ENCODE measurements around the gene F13A1. TPM values are rescaled to one million over a fixed set of nuclear protein-coding genes. Genes with fewer than 3 reads are reported as not detected.

The F13A1 gene
- total and polyA plus RNA-seq, 2 of the 13 experiments (the other 11 are each of a cell fraction or from before 2014, with no cell fraction given): not detected

DNA sequence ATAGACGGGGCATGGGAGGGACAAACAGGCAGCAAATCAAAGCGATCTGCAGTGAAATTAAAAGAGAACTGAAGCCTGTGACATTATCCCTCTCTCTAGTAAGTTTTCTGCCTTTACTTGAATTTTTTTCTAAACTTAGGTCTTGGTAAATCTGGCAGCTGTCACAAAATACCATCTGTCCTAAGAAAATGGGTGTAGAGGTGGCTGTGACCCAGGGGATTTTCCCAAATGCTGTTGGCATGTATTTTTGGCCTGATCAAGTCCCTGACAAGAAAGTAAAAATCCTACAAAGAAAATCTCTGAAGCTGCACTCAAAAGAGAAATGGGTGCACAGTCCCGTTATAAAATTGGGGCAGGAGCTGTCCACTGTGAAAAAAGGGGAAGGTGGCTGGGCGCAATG, 30.2 kb upstream of the F13A1 start:
- WGBS (ENCODE audit: low lambda C conversion rate): 25% methylated on average over 4 of the region's 4 CpGs
- H3K27me3 ChIP-seq (ENCODE audit: control insufficient read depth in 1 of 2, insufficient read depth in 2 of 2, low read length in 2 of 2): peaks cover 0 to 11% of the 10 kb centered on the region in 2 experiments; a peak in 1 of 5 replicates
- no peaks in the 10 kb centered on the region for H4K20me1 ChIP-seq (ENCODE audit: insufficient read depth, low read length)
- H3K9ac ChIP-seq (ENCODE audit: insufficient read depth, low read depth, low read length): no peak overlapping the region
- ATAC-seq (no peak), FAIRE-seq (no peak), DNase-seq (ENCODE audit: low spot score) (no peak)
- no peak overlapping the region for H3K27ac ChIP-seq (ENCODE audit: extremely low read length, insufficient read depth, low read length)
- H3K79me2 ChIP-seq (ENCODE audit: insufficient read depth, low read length): no peaks in the 10 kb centered on the region
- H2AFZ ChIP-seq (ENCODE audit: low read length): no peak overlapping the region
- no peaks in the 10 kb centered on the region for H3K4me1 ChIP-seq (ENCODE audit: insufficient read depth, low read length)
- H3K36me3 ChIP-seq (replicated peaks in 1 of 2; ENCODE audit: control insufficient read depth in 1 of 2, insufficient read depth in 2 of 2, low read length in 2 of 2): no peaks in the 10 kb centered on the region
- no peaks in the 10 kb centered on the region for H3K9me3 ChIP-seq (ENCODE audit: low read length)
- no peak overlapping the region for H3K4me2 ChIP-seq (ENCODE audit: low read depth, low read length)
- H3K4me3 ChIP-seq (replicated peaks in 1 of 3; ENCODE audit: insufficient read depth in 1 of 3, low read depth in 2 of 3, low read length in 3 of 3): no peak overlapping the region
- in situ Hi-C loops (cut with HindIII; ENCODE audit: extremely low pct_ligation_motif_present, low pct_unique_long_range_greater_than_20kb) (no loop called here), intact Hi-C loops (cut with micrococcal nuclease; ENCODE audit: unreplicated experiment) (no loop called here)
- POLR2A ChIA-PET: no interaction called here
- no TSS peak for BruUV-seq (replicated peaks)
- CTCF ChIA-PET (ENCODE audit: low intra/inter-chr PET ratio, low total read pairs): no interaction called here
- TF ChIP-seq, protein P1, sequence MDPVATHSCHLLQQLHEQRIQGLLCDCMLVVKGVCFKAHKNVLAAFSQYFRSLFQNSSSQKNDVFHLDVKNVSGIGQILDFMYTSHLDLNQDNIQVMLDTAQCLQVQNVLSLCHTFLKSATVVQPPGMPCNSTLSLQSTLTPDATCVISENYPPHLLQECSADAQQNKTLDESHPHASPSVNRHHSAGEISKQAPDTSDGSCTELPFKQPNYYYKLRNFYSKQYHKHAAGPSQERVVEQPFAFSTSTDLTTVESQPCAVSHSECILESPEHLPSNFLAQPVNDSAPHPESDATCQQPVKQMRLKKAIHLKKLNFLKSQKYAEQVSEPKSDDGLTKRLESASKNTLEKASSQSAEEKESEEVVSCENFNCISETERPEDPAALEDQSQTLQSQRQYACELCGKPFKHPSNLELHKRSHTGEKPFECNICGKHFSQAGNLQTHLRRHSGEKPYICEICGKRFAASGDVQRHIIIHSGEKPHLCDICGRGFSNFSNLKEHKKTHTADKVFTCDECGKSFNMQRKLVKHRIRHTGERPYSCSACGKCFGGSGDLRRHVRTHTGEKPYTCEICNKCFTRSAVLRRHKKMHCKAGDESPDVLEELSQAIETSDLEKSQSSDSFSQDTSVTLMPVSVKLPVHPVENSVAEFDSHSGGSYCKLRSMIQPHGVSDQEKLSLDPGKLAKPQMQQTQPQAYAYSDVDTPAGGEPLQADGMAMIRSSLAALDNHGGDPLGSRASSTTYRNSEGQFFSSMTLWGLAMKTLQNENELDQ (CRISPR knock-in tag; IDR thresholded peaks at IDR 0.05; ENCODE audit: borderline replicate concordance): no peak
- TF ChIP-seq SALL2 (CRISPR knock-in tag; IDR thresholded peaks at IDR 0.05) (no peak), ZNF7 (CRISPR knock-in tag; IDR thresholded peaks at IDR 0.05) (no peak), ZNF124 (CRISPR knock-in tag; IDR thresholded peaks at IDR 0.05) (no peak), ARID2 (CRISPR knock-in tag; IDR thresholded peaks at IDR 0.05; ENCODE audit: borderline replicate concordance) (no peak), ZNF24 (IDR thresholded peaks at IDR 0.05) (no peak), KDM3A (CRISPR knock-in tag; IDR thresholded peaks at IDR 0.05; ENCODE audit: low read depth) (no peak), ZBTB42 (CRISPR knock-in tag; IDR thresholded peaks at IDR 0.05) (no peak), ZNF563 (CRISPR knock-in tag; IDR thresholded peaks at IDR 0.05) (no peak), CREB1 (IDR thresholded peaks at IDR 0.05) (no peak), CREB1 (CRISPR knock-in tag; IDR thresholded peaks at IDR 0.05) (no peak), SMARCC2 (IDR thresholded peaks at IDR 0.05) (no peak), ZNF343 (CRISPR knock-in tag; IDR thresholded peaks at IDR 0.05) (no peak), ZNF143 (CRISPR knock-in tag; IDR thresholded peaks at IDR 0.05) (no peak)
- TF ChIP-seq, protein P2, sequence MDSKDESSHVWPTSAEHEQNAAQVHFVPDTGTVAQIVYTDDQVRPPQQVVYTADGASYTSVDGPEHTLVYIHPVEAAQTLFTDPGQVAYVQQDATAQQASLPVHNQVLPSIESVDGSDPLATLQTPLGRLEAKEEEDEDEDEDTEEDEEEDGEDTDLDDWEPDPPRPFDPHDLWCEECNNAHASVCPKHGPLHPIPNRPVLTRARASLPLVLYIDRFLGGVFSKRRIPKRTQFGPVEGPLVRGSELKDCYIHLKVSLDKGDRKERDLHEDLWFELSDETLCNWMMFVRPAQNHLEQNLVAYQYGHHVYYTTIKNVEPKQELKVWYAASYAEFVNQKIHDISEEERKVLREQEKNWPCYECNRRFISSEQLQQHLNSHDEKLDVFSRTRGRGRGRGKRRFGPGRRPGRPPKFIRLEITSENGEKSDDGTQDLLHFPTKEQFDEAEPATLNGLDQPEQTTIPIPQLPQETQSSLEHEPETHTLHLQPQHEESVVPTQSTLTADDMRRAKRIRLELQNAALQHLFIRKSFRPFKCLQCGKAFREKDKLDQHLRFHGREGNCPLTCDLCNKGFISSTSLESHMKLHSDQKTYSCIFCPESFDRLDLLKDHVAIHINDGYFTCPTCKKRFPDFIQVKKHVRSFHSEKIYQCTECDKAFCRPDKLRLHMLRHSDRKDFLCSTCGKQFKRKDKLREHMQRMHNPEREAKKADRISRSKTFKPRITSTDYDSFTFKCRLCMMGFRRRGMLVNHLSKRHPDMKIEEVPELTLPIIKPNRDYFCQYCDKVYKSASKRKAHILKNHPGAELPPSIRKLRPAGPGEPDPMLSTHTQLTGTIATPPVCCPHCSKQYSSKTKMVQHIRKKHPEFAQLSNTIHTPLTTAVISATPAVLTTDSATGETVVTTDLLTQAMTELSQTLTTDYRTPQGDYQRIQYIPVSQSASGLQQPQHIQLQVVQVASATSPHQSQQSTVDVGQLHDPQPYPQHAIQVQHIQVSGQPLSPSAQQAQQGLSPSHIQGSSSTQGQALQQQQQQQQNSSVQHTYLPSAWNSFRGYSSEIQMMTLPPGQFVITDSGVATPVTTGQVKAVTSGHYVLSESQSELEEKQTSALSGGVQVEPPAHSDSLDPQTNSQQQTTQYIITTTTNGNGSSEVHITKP (CRISPR knock-in tag; IDR thresholded peaks at IDR 0.05; ENCODE audit: low read depth): no peak
- TF ChIP-seq, protein P3, sequence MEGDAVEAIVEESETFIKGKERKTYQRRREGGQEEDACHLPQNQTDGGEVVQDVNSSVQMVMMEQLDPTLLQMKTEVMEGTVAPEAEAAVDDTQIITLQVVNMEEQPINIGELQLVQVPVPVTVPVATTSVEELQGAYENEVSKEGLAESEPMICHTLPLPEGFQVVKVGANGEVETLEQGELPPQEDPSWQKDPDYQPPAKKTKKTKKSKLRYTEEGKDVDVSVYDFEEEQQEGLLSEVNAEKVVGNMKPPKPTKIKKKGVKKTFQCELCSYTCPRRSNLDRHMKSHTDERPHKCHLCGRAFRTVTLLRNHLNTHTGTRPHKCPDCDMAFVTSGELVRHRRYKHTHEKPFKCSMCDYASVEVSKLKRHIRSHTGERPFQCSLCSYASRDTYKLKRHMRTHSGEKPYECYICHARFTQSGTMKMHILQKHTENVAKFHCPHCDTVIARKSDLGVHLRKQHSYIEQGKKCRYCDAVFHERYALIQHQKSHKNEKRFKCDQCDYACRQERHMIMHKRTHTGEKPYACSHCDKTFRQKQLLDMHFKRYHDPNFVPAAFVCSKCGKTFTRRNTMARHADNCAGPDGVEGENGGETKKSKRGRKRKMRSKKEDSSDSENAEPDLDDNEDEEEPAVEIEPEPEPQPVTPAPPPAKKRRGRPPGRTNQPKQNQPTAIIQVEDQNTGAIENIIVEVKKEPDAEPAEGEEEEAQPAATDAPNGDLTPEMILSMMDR (CRISPR knock-in tag; IDR thresholded peaks at IDR 0.05): no peak
- TF ChIP-seq, protein P4, sequence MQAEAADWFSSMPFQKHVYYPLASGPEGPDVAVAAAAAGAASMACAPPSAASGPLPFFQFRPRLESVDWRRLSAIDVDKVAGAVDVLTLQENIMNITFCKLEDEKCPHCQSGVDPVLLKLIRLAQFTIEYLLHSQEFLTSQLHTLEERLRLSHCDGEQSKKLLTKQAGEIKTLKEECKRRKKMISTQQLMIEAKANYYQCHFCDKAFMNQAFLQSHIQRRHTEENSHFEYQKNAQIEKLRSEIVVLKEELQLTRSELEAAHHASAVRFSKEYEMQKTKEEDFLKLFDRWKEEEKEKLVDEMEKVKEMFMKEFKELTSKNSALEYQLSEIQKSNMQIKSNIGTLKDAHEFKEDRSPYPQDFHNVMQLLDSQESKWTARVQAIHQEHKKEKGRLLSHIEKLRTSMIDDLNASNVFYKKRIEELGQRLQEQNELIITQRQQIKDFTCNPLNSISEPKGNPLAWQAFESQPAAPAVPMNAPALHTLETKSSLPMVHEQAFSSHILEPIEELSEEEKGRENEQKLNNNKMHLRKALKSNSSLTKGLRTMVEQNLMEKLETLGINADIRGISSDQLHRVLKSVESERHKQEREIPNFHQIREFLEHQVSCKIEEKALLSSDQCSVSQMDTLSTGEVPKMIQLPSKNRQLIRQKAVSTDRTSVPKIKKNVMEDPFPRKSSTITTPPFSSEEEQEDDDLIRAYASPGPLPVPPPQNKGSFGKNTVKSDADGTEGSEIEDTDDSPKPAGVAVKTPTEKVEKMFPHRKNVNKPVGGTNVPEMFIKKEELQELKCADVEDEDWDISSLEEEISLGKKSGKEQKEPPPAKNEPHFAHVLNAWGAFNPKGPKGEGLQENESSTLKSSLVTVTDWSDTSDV (CRISPR knock-in tag; IDR thresholded peaks at IDR 0.05): no peak

Data from HepG2 (cell line).